ENCODE measurements around the gene B4GALT2.

DNA sequence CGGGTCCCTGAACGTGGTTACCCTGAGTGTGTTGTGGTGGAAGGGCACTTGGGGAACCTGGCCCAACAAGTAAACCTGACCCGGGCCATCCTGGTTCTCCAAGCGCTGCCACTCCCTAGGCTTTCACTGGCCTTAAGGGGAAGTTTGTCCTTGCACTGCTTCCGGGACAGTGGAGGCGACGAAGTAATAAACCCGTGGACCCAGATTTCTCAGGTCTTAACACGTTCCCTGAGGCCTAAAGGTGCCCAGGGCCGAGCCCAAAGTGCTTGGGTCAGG, 12.1 kb downstream of the B4GALT2 start:
- TF ChIP-seq, protein P1, sequence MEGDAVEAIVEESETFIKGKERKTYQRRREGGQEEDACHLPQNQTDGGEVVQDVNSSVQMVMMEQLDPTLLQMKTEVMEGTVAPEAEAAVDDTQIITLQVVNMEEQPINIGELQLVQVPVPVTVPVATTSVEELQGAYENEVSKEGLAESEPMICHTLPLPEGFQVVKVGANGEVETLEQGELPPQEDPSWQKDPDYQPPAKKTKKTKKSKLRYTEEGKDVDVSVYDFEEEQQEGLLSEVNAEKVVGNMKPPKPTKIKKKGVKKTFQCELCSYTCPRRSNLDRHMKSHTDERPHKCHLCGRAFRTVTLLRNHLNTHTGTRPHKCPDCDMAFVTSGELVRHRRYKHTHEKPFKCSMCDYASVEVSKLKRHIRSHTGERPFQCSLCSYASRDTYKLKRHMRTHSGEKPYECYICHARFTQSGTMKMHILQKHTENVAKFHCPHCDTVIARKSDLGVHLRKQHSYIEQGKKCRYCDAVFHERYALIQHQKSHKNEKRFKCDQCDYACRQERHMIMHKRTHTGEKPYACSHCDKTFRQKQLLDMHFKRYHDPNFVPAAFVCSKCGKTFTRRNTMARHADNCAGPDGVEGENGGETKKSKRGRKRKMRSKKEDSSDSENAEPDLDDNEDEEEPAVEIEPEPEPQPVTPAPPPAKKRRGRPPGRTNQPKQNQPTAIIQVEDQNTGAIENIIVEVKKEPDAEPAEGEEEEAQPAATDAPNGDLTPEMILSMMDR (IDR thresholded peaks at IDR 0.05; ENCODE audit: insufficient read depth, low read length, poor library complexity, severe bottlenecking): no peak
- TF ChIP-seq EZH2phosphoT487 (conservative IDR thresholded peaks at IDR 0.05; ENCODE audit: low read length): no peak
